Retinal pigment epithelial cell (primary cell): ENCODE results near the gene DESI1.
"Not testable (repeated sequence)": the region's sequence is repeated elsewhere in the genome, so short reads cannot be mapped to it uniquely, and the experiment has no call there.

ENCODE experiments used
- DNase-seq: peaks from one replicate; pipeline ENCODE4 v3.0.0-alpha.2; 2010; ENCODE audit warnings: low read depth
- H3K4me3 ChIP-seq: 2 replicates; pipeline ENCODE4 v1.5.1; 2011; ENCODE audit warnings: mild to moderate bottlenecking, low read length, control low read depth, moderate library complexity
- TF ChIP-seq, protein P1 (sequence below): conservative IDR thresholded peaks from 2 replicates; pipeline ENCODE4 v1.5.1; 2011; ENCODE audit warnings: low read depth, low read length, control low read depth, inconsistent platforms

DESI1 gene

DNA sequence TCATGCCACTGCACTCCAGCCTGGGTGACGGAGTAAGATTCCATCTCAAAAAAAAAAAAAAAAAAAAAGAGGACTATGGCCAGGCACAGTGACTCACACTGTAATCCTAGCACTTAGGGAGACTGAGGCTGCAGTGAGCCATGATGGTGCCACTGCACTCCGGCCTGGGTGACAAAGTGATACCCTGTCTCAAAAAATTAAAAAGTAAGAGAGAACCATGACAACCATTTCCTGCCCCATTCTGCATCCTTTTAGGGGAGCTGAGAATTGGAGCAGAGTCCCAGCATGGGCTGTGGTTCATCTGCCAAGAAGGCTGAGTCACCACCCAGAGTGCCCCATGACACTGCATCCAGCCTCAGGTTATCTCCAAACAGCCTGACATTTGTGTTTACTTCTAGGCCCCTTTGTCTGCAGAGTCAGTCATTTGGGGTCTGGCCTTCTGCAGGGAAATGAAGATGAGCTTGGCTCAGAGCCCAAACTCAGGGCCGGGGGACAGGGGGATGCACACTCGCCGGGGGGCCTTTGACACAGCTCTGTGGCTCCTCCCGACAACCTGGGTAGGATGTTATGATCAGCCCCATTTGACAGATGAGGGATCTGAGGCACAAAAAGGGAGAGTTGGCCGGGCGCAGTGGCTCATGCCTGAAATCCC, 55.3 kb downstream of the DESI1 start:
- H3K4me3 ChIP-seq: no peak overlapping the region
- DNase-seq: no peak
- TF ChIP-seq, protein P1, sequence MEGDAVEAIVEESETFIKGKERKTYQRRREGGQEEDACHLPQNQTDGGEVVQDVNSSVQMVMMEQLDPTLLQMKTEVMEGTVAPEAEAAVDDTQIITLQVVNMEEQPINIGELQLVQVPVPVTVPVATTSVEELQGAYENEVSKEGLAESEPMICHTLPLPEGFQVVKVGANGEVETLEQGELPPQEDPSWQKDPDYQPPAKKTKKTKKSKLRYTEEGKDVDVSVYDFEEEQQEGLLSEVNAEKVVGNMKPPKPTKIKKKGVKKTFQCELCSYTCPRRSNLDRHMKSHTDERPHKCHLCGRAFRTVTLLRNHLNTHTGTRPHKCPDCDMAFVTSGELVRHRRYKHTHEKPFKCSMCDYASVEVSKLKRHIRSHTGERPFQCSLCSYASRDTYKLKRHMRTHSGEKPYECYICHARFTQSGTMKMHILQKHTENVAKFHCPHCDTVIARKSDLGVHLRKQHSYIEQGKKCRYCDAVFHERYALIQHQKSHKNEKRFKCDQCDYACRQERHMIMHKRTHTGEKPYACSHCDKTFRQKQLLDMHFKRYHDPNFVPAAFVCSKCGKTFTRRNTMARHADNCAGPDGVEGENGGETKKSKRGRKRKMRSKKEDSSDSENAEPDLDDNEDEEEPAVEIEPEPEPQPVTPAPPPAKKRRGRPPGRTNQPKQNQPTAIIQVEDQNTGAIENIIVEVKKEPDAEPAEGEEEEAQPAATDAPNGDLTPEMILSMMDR: no peak

DNA sequence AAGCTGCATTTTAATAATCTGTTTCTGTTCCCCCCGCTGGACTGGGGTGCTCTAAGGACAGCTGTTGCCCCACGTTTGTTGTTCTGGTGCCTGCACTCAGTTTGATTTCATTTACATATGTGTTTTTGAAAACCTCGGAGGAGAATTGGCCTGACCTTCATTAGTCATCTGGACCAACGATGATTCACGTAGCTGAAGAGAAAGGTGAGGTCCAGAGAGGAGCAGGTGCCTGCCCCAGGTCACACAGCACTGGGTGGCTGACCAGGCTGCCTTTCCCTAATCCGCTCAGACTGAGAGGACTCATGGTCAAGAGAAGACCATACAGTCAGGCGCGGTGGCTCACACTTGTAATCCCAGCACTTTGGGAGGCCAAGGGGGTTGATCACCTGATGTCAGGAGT, 56.3 kb downstream of the DESI1 start:
- no peak overlapping the region for H3K4me3 ChIP-seq
- TF ChIP-seq, protein P1: no peak
- no peak for DNase-seq

DNA sequence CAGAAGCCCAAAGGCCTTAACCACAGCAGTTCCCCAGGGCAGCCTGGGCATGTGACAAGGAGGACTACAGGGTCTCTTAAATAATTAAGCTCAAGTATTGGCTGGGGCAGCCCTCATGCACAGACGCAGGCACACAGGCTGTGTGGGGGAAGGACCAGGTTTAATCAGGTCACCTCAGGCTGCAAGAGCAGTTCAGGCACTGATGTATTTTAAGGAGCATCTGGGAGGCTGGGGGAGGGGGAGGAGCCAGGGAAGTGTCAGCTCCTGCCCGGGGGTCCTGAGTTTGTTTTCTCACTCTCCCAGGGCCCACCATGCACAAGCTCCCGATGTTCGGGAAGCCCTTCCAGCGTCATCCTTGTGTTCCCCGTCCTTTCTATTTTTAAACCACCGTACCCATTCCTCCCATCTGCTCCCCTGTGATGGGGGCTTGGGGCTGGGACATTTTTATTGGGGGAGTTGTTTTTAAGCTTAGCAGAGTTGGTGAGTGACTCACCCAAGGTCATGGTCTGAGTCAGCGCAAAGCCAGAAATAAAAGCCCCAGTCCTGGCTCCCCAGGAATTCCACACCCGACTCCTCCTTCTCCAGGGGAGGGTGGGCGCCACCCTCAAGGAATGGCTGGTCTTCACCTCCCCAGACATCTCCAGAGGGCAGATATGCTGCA, 57.7 kb downstream of the DESI1 start:
- peak overlapping the region; percentile 71 for H3K4me3 ChIP-seq
- TF ChIP-seq, protein P1: no peak
- peak; percentile 78 for DNase-seq

DNA sequence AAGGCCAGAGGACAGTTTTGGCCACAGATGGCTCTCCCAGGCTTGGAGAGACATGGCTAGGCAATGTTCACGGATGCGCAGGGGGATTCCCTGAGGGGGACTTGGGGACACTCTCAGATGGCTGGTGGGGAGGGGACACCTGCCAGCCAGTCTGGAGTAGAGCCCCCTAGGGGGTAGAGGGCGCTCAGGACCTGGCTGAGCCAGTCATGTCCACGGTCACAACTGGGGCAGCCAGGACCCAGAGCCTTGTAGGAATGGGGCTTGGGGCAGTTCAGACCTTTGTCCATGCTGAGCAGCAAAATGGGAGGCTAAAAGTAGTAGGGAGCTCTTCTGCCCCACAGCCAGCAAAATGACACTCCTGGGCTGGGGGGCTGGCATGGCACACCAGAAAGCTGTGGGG, 58.4 kb downstream of the DESI1 start:
- H3K4me3 ChIP-seq: peak overlapping the region; percentile 71
- TF ChIP-seq, protein P1: peak; percentile 3

DNA sequence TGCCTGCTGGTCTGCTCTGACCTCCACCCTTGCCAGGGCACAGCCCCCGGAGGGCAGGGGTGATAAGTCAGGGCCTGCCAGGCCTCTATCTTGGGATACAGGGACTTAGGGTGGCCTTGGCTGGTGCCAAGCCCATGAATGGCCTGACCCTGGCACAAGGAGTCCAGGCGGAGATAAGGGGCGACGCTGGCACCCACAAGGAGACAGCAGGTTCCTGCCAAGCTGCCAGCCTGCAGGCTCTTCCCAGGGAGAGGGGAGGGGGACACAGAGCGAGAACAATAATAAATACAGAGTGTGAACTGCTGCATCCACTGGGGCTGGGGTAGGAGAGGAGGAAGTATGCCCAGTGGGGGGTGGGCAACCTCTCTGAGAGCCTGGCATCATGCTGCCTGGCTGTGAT, 59.1 kb downstream of the DESI1 start:
- TF ChIP-seq, protein P1: no peak
- H3K4me3 ChIP-seq: peak overlapping the region; percentile 71
- DNase-seq: no peak

More for the DNA sequence above, 58.4 kb downstream of the DESI1 start:
- no peak for DNase-seq

DNA sequence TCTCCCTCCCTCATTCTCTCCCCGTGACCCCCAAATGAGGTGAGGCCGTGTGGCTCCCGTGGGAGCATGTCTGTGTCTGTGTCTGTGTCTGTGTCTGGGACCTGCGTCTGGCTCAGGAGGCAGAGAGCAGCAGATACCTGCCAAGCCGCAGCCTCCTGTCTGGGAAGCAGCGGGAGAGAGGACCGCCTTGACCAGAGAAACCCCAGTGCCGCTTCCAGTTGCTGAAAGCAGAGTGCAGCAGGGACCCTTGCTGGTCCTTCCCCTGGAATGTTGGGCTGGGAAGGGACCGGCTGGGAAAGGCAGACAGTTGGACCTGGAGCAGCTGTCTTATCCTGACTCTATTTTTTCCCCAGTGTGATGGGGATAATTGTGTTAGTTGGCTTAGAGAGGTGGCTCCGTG, 59.5 kb downstream of the DESI1 start:
- peak overlapping the region; percentile 71 for H3K4me3 ChIP-seq
- DNase-seq: no peak
- TF ChIP-seq, protein P1: no peak

DNA sequence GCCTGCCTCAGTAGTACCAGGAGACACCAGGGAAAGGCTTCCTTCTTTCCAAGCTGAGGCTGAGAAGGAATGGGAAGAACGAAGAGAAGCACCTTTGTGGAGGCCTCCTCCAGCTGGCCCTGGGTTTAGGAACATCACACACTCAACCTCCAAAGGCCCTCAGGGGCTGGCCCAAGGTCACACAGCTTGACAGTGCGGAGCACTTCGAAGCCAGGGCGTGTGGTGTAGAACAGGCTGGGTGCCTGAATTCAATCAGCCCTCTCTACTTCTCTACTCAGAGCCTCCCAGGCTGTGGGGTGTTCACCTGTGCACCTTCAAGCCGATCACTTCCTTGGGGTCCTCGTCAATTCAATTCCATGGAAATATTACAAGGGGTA, 60.8 kb downstream of the DESI1 start:
- TF ChIP-seq, protein P1: no peak
- DNase-seq: no peak
- H3K4me3 ChIP-seq: peak overlapping the region; percentile 71

DNA sequence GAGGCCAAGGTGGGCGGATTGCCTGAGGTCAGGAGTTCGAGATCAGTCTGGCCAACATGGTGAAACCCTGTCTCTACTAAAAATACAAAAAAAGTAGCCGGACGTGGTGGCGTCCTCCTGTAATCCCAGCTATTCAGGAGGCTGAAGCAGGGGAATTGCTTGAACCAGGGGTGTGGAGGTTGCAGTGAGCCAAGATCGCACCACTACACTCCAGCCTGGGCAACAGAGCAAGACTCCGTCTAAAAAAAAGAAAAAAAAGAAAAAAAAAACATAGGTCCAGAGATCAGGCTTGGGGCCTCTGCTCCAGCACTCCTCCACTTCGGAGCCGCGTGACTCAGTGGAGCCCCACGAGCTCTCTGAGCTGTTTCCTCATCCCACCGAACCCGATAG, 62.6 kb downstream of the DESI1 start:
- not testable (repeated sequence) for DNase-seq, H3K4me3 ChIP-seq
